Retinal pigment epithelial cell (primary cell): ENCODE measurements around the gene KIF16B.
A peak's percentile ranks its signal among the peaks of the same experiment; 100 is the strongest.

Experiments used
- DNase-seq: peaks from one replicate; pipeline ENCODE4 v3.0.0-alpha.2; 2010; ENCODE audit warnings: low read depth
- H3K4me3 ChIP-seq: 2 replicates; pipeline ENCODE4 v1.5.1; 2011; ENCODE audit warnings: mild to moderate bottlenecking, low read length, control low read depth, moderate library complexity
- TF ChIP-seq, protein P1 (sequence below): conservative IDR thresholded peaks from 2 replicates; pipeline ENCODE4 v1.5.1; 2011; ENCODE audit warnings: low read depth, low read length, control low read depth, inconsistent platforms

Gene KIF16B

DNA sequence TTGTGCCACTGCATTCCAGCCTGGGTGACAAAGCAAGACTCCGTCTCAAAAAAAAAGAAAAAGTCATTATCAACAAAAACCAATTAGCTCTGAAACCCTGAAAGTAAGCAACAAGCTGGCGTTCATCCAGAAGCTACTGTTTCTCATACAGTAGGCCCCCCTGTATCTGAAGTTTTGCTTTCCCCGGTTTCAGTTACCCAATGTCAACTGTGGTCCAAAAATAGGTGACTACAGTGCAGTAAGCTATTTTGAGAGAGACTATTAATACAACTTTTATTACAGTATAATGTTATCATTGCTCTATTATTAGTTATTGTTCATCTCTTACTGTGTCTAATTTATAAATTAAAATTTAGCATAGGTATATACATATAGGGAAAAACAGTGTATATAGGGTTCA, 135.1 kb downstream of the KIF16B start:
- H3K4me3 ChIP-seq: no peak overlapping the region
- TF ChIP-seq, protein P1, sequence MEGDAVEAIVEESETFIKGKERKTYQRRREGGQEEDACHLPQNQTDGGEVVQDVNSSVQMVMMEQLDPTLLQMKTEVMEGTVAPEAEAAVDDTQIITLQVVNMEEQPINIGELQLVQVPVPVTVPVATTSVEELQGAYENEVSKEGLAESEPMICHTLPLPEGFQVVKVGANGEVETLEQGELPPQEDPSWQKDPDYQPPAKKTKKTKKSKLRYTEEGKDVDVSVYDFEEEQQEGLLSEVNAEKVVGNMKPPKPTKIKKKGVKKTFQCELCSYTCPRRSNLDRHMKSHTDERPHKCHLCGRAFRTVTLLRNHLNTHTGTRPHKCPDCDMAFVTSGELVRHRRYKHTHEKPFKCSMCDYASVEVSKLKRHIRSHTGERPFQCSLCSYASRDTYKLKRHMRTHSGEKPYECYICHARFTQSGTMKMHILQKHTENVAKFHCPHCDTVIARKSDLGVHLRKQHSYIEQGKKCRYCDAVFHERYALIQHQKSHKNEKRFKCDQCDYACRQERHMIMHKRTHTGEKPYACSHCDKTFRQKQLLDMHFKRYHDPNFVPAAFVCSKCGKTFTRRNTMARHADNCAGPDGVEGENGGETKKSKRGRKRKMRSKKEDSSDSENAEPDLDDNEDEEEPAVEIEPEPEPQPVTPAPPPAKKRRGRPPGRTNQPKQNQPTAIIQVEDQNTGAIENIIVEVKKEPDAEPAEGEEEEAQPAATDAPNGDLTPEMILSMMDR: no peak
- DNase-seq: no peak

DNA sequence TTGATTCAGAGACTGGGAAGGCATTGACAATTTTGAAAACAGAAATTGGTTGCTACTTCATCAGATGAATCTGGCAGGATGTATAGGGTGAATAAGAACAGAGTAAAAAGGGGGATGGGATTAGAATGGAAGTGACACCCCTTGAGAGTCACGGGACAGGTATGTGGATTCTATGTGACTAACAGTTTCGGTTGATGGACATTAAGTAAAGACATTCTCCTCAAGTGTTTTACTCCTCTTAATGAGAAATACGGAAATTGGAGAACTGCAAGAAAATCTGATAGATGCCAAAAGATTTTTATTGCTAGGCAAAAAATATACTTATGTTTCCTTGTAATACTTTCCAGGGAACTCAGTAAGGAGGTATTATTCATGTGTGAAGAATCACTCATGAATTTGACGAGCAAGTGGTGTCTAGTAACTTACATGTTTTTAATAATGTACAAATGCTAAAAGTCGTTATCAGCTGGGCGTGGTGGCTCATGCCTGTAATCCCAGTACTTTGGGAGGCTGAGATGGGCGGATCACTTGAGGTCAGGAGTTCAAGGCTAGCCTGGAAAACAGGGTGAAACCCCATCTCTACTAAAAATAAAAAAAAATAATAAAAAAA, 135.8 kb downstream of the KIF16B start:
- no peak for DNase-seq
- no peak overlapping the region for H3K4me3 ChIP-seq
- TF ChIP-seq, protein P1: no peak

DNA sequence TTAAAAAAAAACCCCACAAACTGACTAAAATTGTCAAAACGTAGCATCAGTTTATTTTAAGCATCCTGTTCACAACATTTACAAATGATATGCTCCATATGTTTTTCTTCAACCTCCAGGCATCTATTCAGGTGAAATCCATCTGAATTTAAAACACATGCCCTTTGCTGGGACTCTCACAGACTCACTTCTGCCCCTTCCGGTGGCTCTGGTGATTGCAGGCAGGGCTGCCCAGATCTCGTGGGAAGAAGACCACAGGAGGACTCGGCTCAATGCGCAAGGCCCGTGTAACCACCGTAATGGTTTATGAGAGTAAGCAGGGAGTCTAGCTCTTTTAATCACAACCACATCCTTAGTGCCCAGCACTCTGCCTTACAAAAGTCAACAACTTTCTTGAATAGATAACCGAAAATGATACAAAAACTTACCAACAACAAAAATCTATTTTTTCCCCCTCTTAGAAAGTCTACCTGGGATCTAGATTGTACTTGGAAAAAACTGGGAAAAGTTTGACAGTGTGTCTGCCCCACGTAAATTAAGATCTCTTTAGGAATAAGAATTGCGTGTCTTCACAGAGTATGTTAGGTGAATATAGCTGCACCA, 139.1 kb downstream of the KIF16B start:
- no peak for DNase-seq
- H3K4me3 ChIP-seq: no peak overlapping the region
- TF ChIP-seq, protein P1: peak; percentile 80

- TF ChIP-seq, protein P1: no peak
- DNase-seq: no peak
- H3K4me3 ChIP-seq: no peak overlapping the region
Observed at GRCh38 chr20:16433293-16433580, 140.0 kb downstream of the KIF16B start.

- H3K4me3 ChIP-seq: no peak overlapping the region
- TF ChIP-seq, protein P1: no peak
- DNase-seq: no peak
Observed at GRCh38 chr20:16432466-16433292, 140.6 kb downstream of the KIF16B start.

- no peak for DNase-seq
- H3K4me3 ChIP-seq: no peak overlapping the region
- TF ChIP-seq, protein P1: no peak
Observed at GRCh38 chr20:16428112-16428511, 145.1 kb downstream of the KIF16B start.
